Endothelial cell (in vitro differentiated cells): ENCODE measurements around the gene FBXO41. TPM values are rescaled to one million over a fixed set of nuclear protein-coding genes. Genes with fewer than 3 reads are reported as not detected.

Experiments
- DNase-seq: peaks from one replicate; pipeline ENCODE4 v3.0.0; 2021; ENCODE audit warnings: low spot score
- H3K27ac Mint-ChIP-seq: one replicate; pipeline ENCODE4 v1.8.0; 2021; ENCODE audit warnings: mixed read lengths, inconsistent platforms; ENCODE audit not compliant: unreplicated experiment
- H3K27me3 Mint-ChIP-seq: one replicate; pipeline ENCODE4 v1.8.0; 2021; ENCODE audit warnings: mild to moderate bottlenecking, moderate library complexity, mixed read lengths, inconsistent platforms; ENCODE audit not compliant: unreplicated experiment
- H3K36me3 Mint-ChIP-seq: one replicate; pipeline ENCODE4 v1.8.0; 2021; ENCODE audit warnings: mild to moderate bottlenecking, low read depth, mixed read lengths, inconsistent platforms; ENCODE audit not compliant: unreplicated experiment
- H3K4me1 Mint-ChIP-seq: one replicate; pipeline ENCODE4 v1.8.0; 2021; ENCODE audit warnings: mild to moderate bottlenecking, mixed read lengths, inconsistent platforms; ENCODE audit not compliant: unreplicated experiment
- H3K4me3 Mint-ChIP-seq: one replicate; pipeline ENCODE4 v1.8.0; 2021; ENCODE audit warnings: mild to moderate bottlenecking, mixed read lengths, inconsistent platforms; ENCODE audit not compliant: unreplicated experiment
- H3K9me3 Mint-ChIP-seq: one replicate; pipeline ENCODE4 v1.8.0; 2021; ENCODE audit warnings: mixed read lengths, inconsistent platforms; ENCODE audit not compliant: unreplicated experiment
- CTCF ChIP-seq: fragments of 200-600 bp; sonication (generic); IDR thresholded peaks from one replicate; pipeline ENCODE4 v1.5.0; 2021; ENCODE audit warnings: antibody characterized with exemption; ENCODE audit not compliant: unreplicated experiment
- total RNA-seq: library from RNA; stranded (reverse); fragmentation: NEBNext Ultra II Directional; extraction: Animal tissue kit (Norgen Biotek cat#: 25700); gene quantifications from one replicate; pipeline ENCODE4 v1.2.1, GENCODE V29; 2021; ENCODE audit not compliant: unreplicated experiment

Gene FBXO41
- total RNA-seq, 1 donor from 2014 or later = 2.1 TPM

DNA sequence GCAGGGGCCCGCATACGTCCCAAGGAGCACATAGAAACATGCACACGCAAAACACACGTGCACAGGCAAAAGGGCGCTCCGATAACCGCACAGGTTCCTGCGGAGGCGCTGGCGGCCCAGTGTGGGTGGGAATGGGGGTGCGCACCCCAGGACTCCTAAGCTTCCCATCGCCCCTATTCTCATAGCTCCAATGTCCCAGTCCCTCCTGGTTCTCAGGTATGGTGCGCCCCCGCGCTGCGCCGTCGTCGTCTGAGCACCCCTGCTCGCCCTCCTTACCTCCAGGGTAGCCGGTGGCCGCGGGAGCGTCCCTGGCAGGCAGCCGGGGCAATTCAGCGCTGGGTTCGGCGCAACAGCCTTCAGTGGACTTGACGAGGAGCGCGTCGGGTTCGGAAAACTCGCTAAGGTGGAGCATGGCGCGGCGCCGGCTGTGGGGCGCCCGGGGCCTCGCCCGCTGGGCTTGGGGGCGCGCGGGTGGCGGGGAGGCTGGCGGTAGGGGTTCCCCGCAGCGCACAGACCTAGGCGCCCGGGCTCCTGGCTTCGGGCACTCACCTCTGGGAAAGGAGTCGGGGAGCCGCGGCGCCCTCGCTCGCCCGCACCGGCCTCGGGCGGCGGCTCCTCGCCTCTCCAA lies 8.7 kb upstream of the FBXO41 start:
- no peak for DNase-seq
- no peak for TF ChIP-seq CTCF
- H3K36me3 Mint-ChIP-seq = peaks cover 6% of the 10 kb centered on the region
- no peak overlapping the region for H3K27ac Mint-ChIP-seq
- no peaks in the 10 kb centered on the region for H3K9me3 Mint-ChIP-seq
- no peaks in the 10 kb centered on the region for H3K4me1 Mint-ChIP-seq
- peaks cover 22% of the 10 kb centered on the region for H3K27me3 Mint-ChIP-seq
- no peak overlapping the region for H3K4me3 Mint-ChIP-seq

GRCh38 chr2:73292316-73292905 lies 8.1 kb upstream of the FBXO41 start:
- H3K27me3 Mint-ChIP-seq = peaks cover 22% of the 10 kb centered on the region
- no peaks in the 10 kb centered on the region for H3K4me1 Mint-ChIP-seq
- H3K36me3 Mint-ChIP-seq = peaks cover 6% of the 10 kb centered on the region
- no peak overlapping the region for H3K27ac Mint-ChIP-seq
- TF ChIP-seq CTCF = no peak
- no peaks in the 10 kb centered on the region for H3K9me3 Mint-ChIP-seq
- no peak overlapping the region for H3K4me3 Mint-ChIP-seq
- no peak for DNase-seq

DNA sequence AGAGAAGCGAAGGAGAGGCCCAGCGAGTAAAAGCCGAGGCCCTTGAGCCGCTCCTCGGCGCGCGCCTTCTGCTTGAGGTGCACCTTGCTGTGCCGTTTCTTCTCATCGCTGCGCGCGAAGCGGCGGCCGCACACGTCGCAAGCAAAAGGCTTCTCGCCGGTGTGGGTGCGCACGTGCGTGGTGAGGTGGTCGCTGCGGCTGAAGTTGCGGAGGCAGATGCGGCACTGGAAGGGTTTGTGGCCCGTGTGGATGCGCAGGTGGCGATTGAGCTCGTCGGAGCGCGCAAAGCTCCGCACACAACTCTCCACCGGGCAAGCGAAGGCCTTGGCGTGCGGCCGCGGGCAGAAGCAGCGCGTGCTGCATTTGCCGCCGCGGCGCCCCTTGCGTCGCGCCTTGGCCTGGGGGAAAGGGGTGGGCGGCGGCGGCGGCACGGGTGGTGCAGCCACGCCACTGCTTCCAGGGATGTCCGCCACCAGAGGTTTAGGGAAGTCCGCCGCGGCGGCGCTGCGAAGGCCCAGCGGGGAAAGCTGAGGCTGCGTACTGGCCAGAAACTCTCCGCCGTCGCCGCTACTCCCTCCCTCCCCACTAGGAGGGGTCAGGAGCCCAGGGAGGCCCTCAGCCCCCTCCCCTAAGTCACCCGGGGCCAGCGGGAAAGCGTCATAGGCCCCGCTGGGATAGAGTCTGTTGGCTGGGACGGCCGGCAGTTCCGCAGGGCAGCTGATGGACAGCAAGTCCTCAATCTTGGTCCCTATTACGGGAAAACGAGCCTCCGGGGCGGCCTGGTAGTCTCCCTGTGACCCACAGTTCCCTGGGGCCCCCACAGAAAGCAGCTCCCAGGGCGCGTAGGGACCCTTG lies 7.4 kb upstream of the FBXO41 start:
- no peaks in the 10 kb centered on the region for H3K9me3 Mint-ChIP-seq
- H3K36me3 Mint-ChIP-seq = peaks cover 6% of the 10 kb centered on the region
- no peak overlapping the region for H3K27ac Mint-ChIP-seq
- H3K4me1 Mint-ChIP-seq = no peaks in the 10 kb centered on the region
- TF ChIP-seq CTCF = no peak
- no peak overlapping the region for H3K4me3 Mint-ChIP-seq
- H3K27me3 Mint-ChIP-seq = peaks cover 20% of the 10 kb centered on the region
- peak; percentile 54 for DNase-seq

GRCh38 chr2:73291093-73291460 lies 6.8 kb upstream of the FBXO41 start:
- H3K4me3 Mint-ChIP-seq = peak overlapping the region; percentile 71
- peak overlapping the region; percentile 18 for H3K27ac Mint-ChIP-seq
- no peak for TF ChIP-seq CTCF
- H3K9me3 Mint-ChIP-seq = no peaks in the 10 kb centered on the region
- H3K27me3 Mint-ChIP-seq = peaks cover 20% of the 10 kb centered on the region
- H3K36me3 Mint-ChIP-seq = peaks cover 6% of the 10 kb centered on the region
- H3K4me1 Mint-ChIP-seq = no peaks in the 10 kb centered on the region
- DNase-seq = peak; percentile 72
